DND-41 (cell line): ENCODE results near the gene LYZ.

Source experiments
- CTCF ChIP-seq: IDR thresholded peaks from 2 replicates; pipeline ENCODE4 v1.5.1; 2012; ENCODE audit warnings: borderline replicate concordance, low read length, moderate library complexity, mild to moderate bottlenecking; ENCODE audit not compliant: poor library complexity, severe bottlenecking; ENCODE audit errors: extremely low read depth
- EZH2 ChIP-seq: IDR thresholded peaks from 3 replicates; pipeline ENCODE4 v1.6.1; 2012; ENCODE audit warnings: borderline replicate concordance, low read depth, mild to moderate bottlenecking, moderate library complexity, low read length, inconsistent platforms; ENCODE audit not compliant: severe bottlenecking

GRCh38 chr12:69318225-69318624 is 30.0 kb upstream of the LYZ start:
- TF ChIP-seq EZH2 (no peak), CTCF (no peak)
